ENCODE results near the gene HELT. TPM values are rescaled to one million over a fixed set of nuclear protein-coding genes. Genes with fewer than 3 reads are reported as not detected.

Gene HELT
- total and polyA plus RNA-seq, 2 donors from 2014 or later: 0.37 TPM; not detected in 1

DNA sequence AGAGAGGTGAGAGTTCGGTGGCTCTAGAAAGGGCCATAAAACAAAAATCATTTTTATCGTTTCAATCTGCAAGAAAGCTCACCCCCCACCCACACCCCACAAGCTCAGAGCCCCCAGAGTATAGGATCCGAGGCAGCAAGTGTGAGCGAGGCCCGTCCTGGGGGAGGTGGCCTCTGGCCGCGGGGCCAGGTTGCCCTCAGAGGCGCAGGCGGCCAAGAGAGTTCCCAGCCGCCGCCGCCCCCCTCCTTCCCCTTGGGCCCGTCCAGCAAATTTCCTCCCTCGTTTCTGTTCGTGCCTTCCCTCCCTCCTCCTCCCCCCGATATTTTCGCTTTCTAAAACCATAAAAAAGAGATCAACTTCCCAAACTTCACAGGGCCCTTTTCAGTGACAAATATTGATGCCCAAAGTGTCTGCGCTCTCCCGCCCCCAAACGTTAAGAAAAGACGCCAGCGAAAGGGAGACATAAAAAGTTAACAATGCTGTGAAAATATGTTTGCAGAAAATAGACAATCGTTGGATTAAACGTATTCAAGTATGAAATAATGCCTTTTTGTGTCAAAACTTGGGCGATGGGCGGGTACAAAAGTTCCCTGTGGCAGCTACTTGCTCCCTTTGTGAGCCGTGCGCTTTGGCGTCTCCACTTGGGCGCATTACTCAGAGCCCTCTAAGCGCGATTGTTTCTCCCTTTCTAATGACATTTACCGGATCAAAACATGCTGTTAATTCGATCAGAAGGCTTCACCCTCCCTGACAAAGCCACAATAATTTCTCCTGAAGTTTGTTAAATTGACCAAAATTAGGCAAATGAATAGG lies 1.1 kb upstream of the HELT start:
- no peak overlapping the region for H3K4me3 ChIP-seq (ENCODE audit: low read length in 3 of 3)
- H3K4me1 ChIP-seq (ENCODE audit: control insufficient read depth in 2 of 3, insufficient read depth in 2 of 3, low read depth in 1 of 3, low read length in 3 of 3): peaks cover 0 to 11% (median 0%) of the 10 kb centered on the region in 3 donors
- TF ChIP-seq, protein P1, sequence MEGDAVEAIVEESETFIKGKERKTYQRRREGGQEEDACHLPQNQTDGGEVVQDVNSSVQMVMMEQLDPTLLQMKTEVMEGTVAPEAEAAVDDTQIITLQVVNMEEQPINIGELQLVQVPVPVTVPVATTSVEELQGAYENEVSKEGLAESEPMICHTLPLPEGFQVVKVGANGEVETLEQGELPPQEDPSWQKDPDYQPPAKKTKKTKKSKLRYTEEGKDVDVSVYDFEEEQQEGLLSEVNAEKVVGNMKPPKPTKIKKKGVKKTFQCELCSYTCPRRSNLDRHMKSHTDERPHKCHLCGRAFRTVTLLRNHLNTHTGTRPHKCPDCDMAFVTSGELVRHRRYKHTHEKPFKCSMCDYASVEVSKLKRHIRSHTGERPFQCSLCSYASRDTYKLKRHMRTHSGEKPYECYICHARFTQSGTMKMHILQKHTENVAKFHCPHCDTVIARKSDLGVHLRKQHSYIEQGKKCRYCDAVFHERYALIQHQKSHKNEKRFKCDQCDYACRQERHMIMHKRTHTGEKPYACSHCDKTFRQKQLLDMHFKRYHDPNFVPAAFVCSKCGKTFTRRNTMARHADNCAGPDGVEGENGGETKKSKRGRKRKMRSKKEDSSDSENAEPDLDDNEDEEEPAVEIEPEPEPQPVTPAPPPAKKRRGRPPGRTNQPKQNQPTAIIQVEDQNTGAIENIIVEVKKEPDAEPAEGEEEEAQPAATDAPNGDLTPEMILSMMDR (IDR thresholded peaks at IDR 0.05; ENCODE audit: borderline replicate concordance, extremely low read depth, insufficient read depth): no peak
- FAIRE-seq (no peak), DNase-seq (no peak)
- H3K36me3 ChIP-seq (ENCODE audit: control insufficient read depth in 2 of 3, insufficient read depth in 3 of 3, low read length in 3 of 3): no peaks in the 10 kb centered on the region
- peaks cover 39% of the 10 kb centered on the region for H3K27me3 ChIP-seq (ENCODE audit: control insufficient read depth, insufficient read depth, low read length)
- H3K9me3 ChIP-seq (ENCODE audit: control insufficient read depth in 2 of 3, insufficient read depth in 1 of 3, low read length in 3 of 3): no peaks in the 10 kb centered on the region
- no peak overlapping the region for H3K27ac ChIP-seq (ENCODE audit: low read depth in 2 of 2, low read length in 2 of 2)
- intact Hi-C loops (cut with DNase I): no loop called here
- no peak overlapping the region for H3K9ac ChIP-seq (ENCODE audit: low read length in 3 of 3)

DNA sequence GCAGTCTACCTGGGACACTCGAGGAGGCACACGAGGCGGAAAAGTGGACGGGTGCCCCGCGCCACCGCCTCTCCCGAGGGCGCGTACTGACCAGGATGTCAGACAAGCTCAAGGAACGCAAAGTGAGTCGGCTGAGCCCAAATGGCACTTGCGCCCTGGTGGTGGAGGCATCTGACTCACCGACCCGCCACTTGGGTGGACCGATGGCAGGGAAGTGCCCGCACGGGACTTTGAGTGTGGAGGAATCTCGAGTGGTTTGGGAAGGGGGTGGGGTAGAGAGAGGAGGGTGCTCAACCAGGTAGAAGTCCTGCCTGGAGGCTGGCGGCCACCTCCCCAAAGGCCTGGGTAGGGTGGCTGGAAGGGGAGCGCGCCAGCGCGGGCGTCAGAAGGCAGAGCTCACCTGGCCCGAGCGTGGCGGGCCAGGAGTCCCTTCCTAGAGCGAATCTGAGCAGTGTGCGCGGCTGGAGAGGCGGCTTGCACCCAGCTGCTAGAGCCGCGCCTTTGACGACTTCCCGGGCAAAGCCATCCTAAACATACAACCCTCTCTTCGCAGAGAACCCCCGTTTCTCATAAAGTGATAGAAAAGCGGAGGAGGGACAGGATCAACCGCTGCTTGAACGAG lies 655 bp downstream of the HELT start:
- Histone ChIP-seq H3K27ac (ENCODE audit: low read depth in 2 of 2, low read length in 2 of 2) (no peak overlapping the region), H3K9ac (ENCODE audit: low read length in 3 of 3) (no peak overlapping the region), H3K36me3 (ENCODE audit: control insufficient read depth in 2 of 3, insufficient read depth in 3 of 3, low read length in 3 of 3) (no peaks in the 10 kb centered on the region), H3K4me3 (ENCODE audit: low read length in 3 of 3) (no peak overlapping the region), H3K4me1 (ENCODE audit: control insufficient read depth in 2 of 3, insufficient read depth in 2 of 3, low read depth in 1 of 3, low read length in 3 of 3) (peaks cover 0 to 11% (median 0%) of the 10 kb centered on the region in 3 donors), H3K9me3 (ENCODE audit: control insufficient read depth in 2 of 3, insufficient read depth in 1 of 3, low read length in 3 of 3) (no peaks in the 10 kb centered on the region), H3K27me3 (ENCODE audit: control insufficient read depth, insufficient read depth, low read length) (peaks cover 48% of the 10 kb centered on the region)
- FAIRE-seq (no peak), DNase-seq (no peak)
- TF ChIP-seq, protein P1 (IDR thresholded peaks at IDR 0.05; ENCODE audit: borderline replicate concordance, extremely low read depth, insufficient read depth): no peak
- intact Hi-C loops (cut with DNase I): no loop called here

DNA sequence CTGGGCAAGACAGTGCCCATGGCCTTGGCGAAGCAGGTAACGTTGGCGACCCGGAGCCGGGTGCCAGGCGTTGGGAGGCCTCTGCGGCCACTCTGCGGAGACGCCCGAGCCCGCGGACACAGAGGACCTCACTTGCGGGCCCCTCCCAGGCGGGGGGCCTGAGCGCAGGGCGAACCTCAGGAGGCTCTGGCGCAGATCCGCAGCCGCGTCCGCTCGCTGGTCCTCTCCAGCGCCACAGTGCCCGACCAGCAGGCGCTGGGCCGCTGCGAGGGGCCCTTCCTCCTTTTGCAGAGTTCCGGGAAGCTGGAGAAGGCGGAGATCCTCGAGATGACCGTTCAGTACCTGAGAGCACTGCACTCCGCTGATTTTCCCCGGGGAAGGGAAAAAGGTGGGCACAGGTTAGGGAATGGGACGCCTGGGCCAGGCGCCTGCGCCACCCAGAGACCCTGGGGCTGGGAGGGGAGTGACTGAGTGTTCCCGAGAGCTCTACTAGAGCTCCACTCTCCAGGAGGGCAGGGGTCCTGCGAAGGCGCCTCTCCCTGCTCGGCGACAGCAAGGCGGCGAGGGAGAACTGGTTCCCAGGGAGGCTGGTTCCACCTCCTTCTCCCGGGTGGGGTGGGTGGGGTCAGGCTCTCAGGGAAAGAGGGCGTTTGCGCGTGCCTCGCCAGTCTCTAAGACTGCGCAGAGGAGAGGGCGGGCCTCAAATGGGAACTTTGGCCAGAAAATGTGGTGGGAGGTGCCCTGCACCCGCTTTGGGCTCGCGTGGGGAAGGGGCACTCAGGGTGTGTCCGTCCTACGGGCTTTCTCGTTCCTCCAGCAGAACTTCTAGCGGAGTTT lies 1.4 kb downstream of the HELT start:
- Histone ChIP-seq H3K36me3 (ENCODE audit: control insufficient read depth in 2 of 3, insufficient read depth in 3 of 3, low read length in 3 of 3) (no peaks in the 10 kb centered on the region), H3K4me1 (ENCODE audit: control insufficient read depth in 2 of 3, insufficient read depth in 2 of 3, low read depth in 1 of 3, low read length in 3 of 3) (peaks cover 0 to 11% (median 0%) of the 10 kb centered on the region in 3 donors), H3K9ac (ENCODE audit: low read length in 3 of 3) (no peak overlapping the region), H3K4me3 (ENCODE audit: low read length in 3 of 3) (peak overlapping the region in 1 of 3 donors; percentile 35), H3K27me3 (ENCODE audit: control insufficient read depth, insufficient read depth, low read length) (peaks cover 52% of the 10 kb centered on the region), H3K9me3 (ENCODE audit: control insufficient read depth in 2 of 3, insufficient read depth in 1 of 3, low read length in 3 of 3) (no peaks in the 10 kb centered on the region), H3K27ac (ENCODE audit: low read depth in 2 of 2, low read length in 2 of 2) (no peak overlapping the region)
- peak in 2 of 5 donors; percentile 28 to 37 for DNase-seq
- no peak for FAIRE-seq
- intact Hi-C loops (cut with DNase I): no loop called here
- TF ChIP-seq, protein P1 (IDR thresholded peaks at IDR 0.05; ENCODE audit: borderline replicate concordance, extremely low read depth, insufficient read depth): no peak
